GM21390 (cell line): Measurements from ENCODE around the gene RAF1.
"Not testable (repeated sequence)": the region's sequence is repeated elsewhere in the genome, so short reads cannot be mapped to it uniquely, and the experiment has no call there.

Source experiments
- ATAC-seq: cut with Tn5 transposase; IDR thresholded peaks from one replicate; pipeline ENCODE4 v1.9.1; 2021; ENCODE audit not compliant: unreplicated experiment

Gene RAF1

DNA sequence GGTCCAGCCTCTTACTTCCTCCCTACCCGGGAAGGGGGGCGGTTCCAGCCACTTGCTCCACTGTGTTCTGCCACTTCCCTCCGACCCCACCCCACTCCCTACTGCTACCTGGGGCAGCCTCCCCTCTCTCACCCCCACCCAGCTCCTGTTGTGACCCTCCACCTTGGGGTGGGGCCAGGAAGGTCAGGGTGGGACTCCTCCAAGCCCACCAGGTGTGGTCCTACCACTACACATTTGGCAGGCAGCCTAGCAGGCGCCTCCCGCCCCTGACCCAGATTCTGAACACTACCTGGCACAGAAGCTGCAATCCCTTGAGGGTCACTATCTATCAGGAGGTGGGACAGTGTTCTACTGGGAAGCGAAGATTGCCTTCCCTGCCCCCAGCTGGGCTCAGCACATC lies 13.7 kb upstream of the RAF1 start:
- no peak for ATAC-seq

DNA sequence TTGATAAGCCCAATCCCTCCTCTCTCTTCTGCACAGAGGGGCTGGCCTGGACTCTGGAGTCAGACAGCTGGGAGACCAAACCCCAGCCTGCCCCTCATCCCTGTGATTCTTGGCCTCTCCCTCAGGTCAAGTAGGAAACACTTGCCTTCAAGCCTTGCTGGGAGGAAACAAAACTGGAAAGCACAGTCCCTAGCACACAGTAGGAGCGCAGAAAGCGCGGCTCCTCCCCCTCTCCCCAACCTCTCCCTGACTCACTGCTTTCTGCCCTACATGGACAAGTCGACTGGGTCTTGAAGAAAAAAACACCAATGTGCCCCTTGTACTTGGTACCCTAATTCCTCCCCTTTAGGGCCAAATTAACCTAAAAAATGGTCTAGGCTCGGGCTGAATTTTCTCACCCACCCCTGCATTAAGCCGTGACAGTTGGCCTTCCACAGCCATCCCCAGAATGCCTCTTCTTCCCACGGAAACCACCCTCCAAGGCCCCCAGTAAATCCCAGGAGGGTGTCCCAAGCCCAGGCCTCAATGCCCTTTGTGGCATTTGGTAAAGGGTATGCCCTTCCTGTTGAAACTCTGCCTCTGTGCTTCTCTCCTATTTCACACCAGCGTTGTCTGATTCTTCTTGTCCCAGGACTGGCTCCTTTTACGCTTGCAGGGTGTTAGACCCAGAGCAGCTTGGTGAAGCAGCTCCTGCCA lies 11.3 kb upstream of the RAF1 start:
- no peak for ATAC-seq

DNA sequence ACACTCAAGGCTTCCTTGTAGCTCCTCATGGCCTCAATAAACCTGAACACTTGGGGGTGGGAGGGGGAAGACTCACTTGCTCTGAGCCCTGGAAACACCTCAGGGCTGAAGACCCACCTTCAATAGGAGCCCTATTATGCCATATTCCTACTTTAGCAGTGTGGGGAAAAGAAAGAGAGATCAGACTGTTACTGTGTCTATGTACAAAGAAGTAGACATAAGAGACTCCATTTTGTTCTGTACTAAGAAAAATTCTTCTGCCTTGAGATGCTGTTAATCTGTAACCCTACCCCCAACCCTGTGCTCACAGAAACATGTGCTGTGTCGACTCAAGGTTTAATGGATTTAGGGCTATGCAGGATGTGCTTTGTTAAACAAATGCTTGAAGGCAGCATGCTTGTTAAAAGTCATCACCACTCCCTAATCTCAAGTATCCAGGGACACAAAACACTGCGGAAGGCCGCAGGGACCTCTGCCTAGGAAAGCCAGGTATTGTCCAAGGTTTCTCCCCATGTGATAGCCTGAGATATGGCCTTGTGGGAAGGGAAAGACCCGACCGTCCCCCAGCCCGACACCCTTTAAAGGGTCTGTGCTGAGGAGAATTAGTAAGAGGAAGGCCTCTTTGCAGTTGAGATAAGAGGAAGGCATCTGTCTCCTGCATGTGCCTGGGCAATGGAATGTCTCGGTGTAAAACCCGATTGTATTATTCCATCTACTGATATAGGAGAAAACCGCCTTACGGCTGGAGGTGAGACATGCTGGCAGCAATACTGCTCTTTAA lies 10.2 kb upstream of the RAF1 start:
- not testable (repeated sequence) for ATAC-seq

- no peak for ATAC-seq
Measured at GRCh38 chr3:12671120-12671450, 7.2 kb upstream of the RAF1 start.

GRCh38 chr3:12670365-12671119 lies 6.6 kb upstream of the RAF1 start:
- no peak for ATAC-seq

- ATAC-seq, result peak; percentile 34
Measured at GRCh38 chr3:12663401-12663935, 449 bp downstream of the RAF1 start.

DNA sequence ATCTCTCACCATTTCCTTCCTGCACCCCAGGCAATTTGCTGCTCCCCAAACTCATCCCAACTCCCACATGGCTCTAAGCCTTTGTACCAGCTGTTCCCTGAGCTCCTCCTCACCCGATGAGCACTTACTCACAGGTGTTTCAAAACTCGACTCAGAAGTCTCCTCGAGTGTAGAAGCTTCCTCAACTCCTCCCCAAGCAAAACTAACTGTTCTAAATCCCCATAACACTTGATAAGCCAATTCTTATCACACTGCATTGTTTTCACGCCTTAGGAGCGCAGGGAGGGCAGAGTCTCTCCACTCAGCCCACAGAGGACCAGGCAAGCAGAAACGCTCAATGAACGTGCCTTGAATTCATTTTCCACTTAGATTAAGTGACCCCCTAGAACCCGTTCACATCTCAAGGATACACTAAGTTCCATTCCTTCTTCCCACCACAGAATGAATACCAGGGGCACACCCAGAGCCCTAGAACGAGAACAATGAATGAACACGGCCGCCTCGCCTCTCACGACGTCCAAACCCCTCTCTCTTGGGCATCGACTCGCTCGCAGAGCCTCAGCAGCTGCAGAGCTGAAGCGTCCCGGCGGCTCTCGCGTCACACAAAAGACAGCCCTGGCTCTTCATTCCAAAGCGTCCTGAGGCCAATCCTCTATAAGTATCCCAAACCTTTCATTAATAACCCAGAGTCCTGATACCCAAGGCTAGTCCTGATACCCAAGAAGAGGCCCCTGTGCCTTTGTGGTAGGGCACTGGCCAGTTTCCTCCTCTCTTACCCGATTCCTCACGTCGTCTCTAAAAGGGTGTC lies 1.1 kb downstream of the RAF1 start:
- no peak for ATAC-seq

- ATAC-seq, result no peak
Measured at GRCh38 chr3:12661926-12662592, 1.9 kb downstream of the RAF1 start.

GRCh38 chr3:12661375-12661774 lies 2.5 kb downstream of the RAF1 start:
- not testable (repeated sequence) for ATAC-seq

DNA sequence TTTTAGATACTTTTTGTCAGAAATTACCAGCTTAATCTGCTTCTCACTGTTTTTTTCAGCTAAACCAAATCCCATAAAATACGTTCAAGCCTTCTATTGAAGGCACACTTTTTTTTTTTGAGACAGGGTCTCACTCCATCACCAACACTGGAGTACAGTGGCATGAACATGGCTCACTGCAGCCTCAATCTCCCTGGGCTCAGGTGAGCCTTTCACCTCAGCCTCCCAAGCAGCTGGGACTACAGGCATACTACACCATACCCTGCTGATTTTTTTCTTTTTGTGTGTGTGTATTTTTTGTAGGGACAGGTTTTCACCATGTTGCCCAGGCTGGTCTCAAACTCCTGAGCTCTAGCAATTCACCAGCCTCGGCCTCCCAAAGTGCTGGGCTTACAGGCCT lies 3.7 kb downstream of the RAF1 start:
- no peak for ATAC-seq

- no peak for ATAC-seq
Measured at GRCh38 chr3:12659316-12660015, 4.5 kb downstream of the RAF1 start.

DNA sequence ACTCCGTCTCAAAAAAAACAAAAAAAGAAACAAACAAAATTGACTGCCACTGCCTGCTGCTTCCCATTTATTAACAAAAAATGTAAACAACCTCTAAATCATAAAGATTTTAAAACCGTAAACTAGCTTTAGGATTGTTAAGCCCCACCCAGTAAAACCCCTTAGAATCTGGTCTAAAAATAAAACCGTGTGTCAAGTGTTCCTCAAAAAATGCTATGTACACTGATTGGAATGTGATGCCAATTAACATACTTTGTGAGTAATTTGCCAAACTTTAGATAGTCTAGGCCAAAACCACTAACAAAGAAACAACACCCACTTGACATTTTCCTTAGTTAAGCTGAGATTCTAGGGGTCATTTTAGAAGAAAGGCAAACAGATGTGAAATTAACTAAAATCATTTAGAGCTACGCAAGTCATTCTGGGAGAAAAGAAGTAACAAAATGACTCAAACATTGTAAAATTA lies 5.3 kb downstream of the RAF1 start:
- ATAC-seq, result no peak

DNA sequence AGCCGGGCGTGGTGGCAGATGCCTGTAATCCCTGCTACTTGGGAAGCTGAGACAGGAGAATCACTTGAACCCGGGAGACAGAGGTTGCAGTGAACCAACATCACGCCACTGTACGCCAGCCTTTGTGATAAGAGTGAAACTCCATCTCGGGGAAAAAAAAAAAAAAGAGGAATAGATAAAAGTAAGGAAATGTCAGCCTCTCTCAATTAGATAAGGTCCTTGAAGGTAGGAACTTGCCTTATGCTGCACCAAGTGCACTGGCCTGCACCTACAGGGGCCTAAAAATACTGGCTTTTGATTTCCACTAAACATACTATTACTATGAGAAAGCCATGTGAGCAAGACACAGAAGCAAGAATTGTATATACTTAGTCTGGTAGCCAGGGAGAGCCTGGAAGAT lies 7.1 kb downstream of the RAF1 start:
- ATAC-seq, result no peak

DNA sequence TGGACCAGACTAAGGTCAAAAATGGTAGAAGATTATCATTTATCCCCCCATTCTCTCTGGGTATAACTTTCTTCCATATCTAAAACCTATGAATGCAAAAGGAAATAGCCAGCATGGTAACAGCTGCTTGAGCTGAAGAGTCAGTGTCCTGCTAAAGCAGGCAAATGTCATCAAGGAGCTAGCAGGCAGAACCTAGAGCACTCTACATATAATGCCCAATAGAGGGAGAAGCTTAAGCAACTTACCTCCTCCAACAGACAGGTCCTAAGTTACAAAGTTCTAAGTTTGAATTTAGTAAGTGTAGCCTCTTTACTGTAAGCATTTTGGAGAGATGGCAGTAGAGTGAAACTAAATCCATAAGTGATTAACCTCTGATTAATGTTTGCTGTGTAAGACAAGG lies 7.7 kb downstream of the RAF1 start:
- no peak for ATAC-seq

GRCh38 chr3:12655701-12656100 lies 8.2 kb downstream of the RAF1 start:
- ATAC-seq, result no peak

DNA sequence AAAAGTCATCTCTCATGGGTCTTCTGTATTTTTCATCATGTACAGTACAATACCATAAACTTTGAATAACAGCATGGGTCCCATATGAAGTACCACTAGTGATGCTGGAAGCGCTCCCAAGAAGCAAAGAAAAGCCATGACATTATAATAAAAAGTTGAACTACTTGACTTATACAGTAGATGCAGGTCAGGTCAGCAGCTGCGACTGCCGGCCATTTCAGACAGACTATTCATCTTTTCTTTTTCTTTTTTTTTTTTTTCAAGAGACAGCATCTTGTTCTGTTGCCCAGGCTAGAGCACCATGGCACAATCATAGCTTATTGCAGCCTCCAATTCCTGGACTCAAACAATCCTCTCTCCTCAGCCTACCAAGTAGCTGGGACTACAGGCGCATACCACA lies 10.2 kb downstream of the RAF1 start:
- ATAC-seq, result no peak

DNA sequence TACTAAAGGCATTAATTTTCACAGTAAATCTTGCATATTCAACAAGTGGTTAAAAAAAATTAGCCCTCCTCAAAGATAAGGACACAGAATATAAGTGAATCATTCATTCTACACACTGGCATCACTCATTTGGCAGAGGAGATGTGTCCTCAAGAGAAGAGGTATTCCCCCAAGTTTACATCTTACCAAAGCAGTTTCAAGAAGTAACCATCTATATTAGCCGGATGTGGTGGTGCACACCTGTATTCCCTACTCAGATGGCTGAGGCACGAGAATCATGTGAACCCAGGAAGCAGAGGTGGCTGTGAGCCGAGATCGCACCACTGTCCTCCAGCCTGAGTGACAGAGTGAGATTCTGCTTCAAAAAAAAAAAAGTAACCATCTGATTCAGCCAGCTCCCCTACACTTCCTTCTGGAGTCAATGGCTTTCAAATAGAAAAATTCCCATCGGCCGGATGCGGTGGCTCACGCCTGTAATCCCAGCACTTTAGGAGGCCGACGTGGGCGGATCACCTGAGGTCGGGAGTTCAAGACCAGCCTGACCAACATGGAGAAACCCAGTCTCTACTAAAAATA lies 15.4 kb downstream of the RAF1 start:
- peak; percentile 47 for ATAC-seq

- no peak for ATAC-seq
Measured at GRCh38 chr3:12644331-12644937, 19.5 kb downstream of the RAF1 start.

DNA sequence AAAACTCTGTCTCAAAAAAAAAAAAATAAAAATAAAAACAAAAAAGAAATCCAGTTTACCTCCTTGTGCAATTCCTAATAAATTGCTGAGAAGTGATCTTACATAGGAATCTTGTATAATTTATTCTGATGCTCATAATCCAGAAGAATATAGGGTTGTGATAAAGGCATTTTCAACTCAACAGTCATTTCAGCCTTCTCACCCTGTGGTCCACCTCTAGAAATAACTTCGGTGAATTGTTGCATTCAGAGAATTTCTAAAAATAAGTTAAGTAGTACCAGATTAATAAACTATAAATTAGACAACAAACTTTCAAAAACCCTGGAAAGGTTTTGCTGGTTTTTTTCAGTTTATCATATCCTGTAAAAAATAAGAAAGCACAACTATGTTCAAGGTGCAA lies 20.2 kb downstream of the RAF1 start:
- ATAC-seq, result no peak
